Measurements from ENCODE around the gene MIER2. TPM values are rescaled to one million over a fixed set of nuclear protein-coding genes. Genes with fewer than 3 reads are reported as not detected.

The MIER2 gene
- total RNA-seq, 1 donor from 2014 or later: 43.5 TPM

DNA sequence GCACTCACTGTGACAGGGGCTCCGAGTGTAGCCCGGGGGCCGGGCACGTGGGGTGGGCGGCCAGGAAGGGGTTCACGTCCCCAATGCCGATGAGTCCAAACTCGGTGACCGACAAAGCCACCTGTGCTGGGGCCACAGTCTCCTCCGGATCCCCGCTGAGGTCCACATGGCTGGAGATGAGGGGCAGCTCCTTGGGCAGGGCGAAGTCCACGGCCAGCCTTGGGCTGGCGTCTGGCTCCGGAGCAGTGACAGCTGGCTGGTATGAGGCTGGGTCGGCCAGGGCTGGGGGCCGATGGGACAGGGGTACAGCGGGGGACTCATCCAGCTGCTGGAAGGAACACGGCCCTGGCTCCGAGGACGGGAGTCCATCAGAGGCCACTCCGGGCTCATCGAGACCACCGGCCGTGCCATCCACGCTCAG is 37.5 kb downstream of the MIER2 start:
- peaks cover 28% of the 10 kb centered on the region for H3K79me2 ChIP-seq (ENCODE audit: insufficient read depth, low read length)
- H3K9me3 ChIP-seq (ENCODE audit: insufficient read depth, low read depth, low read length): no peaks in the 10 kb centered on the region
- no peak for DNase-seq (ENCODE audit: low read depth)

DNA sequence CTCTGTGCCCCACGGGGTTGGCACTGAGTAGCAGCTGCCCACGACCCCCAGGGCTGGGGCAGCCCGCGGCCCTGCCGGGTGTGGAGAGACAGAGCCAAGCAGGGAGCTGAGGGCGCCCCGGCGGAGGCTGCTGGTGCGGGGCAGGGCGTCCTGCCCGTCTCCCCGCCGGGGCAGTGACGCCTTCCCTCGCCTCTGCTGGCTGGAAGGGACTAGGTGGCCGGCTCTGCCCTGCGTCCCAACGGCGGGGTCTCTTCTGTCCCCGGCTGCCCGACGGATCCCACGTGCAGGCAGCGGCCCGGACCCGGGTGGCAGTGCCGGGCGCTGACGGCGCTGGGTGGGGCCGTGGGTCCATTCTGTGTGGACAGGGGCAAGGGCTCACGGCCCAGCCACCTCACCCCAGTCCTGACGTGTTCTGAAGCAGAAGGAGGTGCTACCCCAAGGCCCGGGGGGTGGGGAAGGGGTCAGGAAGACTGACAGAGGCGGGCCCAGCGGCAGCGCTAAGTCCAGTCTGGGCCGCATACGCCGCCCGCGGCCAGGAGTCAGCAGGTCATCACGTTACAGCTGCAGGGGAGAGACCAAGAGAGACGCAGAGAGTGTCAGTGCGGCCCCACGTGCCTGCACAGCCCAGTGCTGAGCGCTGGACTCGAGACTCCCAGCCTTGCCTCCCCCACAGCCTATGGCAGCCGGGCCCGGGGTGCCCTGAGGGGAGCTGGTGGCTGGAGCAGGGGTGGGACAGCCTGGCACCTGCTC is 38.3 kb downstream of the MIER2 start:
- no peak overlapping the region for H3K4me2 ChIP-seq (ENCODE audit: low read length)
- H4K20me1 ChIP-seq (ENCODE audit: insufficient read depth, low read length): peaks cover 64% of the 10 kb centered on the region
- H3K36me3 Mint-ChIP-seq (ENCODE audit: low read depth, unreplicated experiment): no peaks in the 10 kb centered on the region
- H3K4me1 Mint-ChIP-seq (ENCODE audit: low read depth, unreplicated experiment): no peaks in the 10 kb centered on the region
- H3K4me1 ChIP-seq (ENCODE audit: insufficient read depth, low read length): no peaks in the 10 kb centered on the region
- no peaks in the 10 kb centered on the region for H3K27me3 ChIP-seq (ENCODE audit: insufficient read depth, low read length)
- no peak overlapping the region for H3K27ac ChIP-seq (ENCODE audit: low read depth, low read length)
- no peak overlapping the region for H3K4me3 ChIP-seq (ENCODE audit: insufficient read depth, low read depth, low read length)
- H3K27ac Mint-ChIP-seq (ENCODE audit: unreplicated experiment): no peak overlapping the region
- no peak for FAIRE-seq
- DNase-seq (ENCODE audit: low read depth): no peak
- H2AFZ ChIP-seq (ENCODE audit: low read depth, low read length): no peak overlapping the region
- no peaks in the 10 kb centered on the region for H3K9me3 ChIP-seq (ENCODE audit: insufficient read depth, low read depth, low read length)
- TF ChIP-seq, protein P1, sequence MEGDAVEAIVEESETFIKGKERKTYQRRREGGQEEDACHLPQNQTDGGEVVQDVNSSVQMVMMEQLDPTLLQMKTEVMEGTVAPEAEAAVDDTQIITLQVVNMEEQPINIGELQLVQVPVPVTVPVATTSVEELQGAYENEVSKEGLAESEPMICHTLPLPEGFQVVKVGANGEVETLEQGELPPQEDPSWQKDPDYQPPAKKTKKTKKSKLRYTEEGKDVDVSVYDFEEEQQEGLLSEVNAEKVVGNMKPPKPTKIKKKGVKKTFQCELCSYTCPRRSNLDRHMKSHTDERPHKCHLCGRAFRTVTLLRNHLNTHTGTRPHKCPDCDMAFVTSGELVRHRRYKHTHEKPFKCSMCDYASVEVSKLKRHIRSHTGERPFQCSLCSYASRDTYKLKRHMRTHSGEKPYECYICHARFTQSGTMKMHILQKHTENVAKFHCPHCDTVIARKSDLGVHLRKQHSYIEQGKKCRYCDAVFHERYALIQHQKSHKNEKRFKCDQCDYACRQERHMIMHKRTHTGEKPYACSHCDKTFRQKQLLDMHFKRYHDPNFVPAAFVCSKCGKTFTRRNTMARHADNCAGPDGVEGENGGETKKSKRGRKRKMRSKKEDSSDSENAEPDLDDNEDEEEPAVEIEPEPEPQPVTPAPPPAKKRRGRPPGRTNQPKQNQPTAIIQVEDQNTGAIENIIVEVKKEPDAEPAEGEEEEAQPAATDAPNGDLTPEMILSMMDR (IDR thresholded peaks at IDR 0.05; ENCODE audit: insufficient read depth, low read depth, low read length): no peak
- TF ChIP-seq EZH2 (IDR thresholded peaks at IDR 0.05; ENCODE audit: insufficient read depth, low read length): no peak
- H3K36me3 ChIP-seq (ENCODE audit: insufficient read depth, low read length): peaks cover 5% of the 10 kb centered on the region
- H3K9ac ChIP-seq (ENCODE audit: low read length): no peak overlapping the region
- H3K79me2 ChIP-seq (ENCODE audit: insufficient read depth, low read length): peaks cover 28% of the 10 kb centered on the region
- H3K4me3 Mint-ChIP-seq (ENCODE audit: unreplicated experiment): no peak overlapping the region
- H3K27me3 Mint-ChIP-seq (ENCODE audit: low read depth, unreplicated experiment): no peaks in the 10 kb centered on the region
- no peaks in the 10 kb centered on the region for H3K9me3 Mint-ChIP-seq (ENCODE audit: unreplicated experiment)

More for the DNA sequence above, 37.5 kb downstream of the MIER2 start:
- Histone ChIP-seq H2AFZ (ENCODE audit: low read depth, low read length) (no peak overlapping the region), H3K4me1 (ENCODE audit: insufficient read depth, low read length) (no peaks in the 10 kb centered on the region), H3K4me2 (ENCODE audit: low read length) (no peak overlapping the region), H3K27me3 (ENCODE audit: insufficient read depth, low read length) (no peaks in the 10 kb centered on the region), H3K4me3 (ENCODE audit: insufficient read depth, low read depth, low read length) (no peak overlapping the region), H3K9ac (ENCODE audit: low read length) (no peak overlapping the region), H3K36me3 (ENCODE audit: insufficient read depth, low read length) (peaks cover 5% of the 10 kb centered on the region), H3K27ac (ENCODE audit: low read depth, low read length) (no peak overlapping the region), H4K20me1 (ENCODE audit: insufficient read depth, low read length) (peaks cover 60% of the 10 kb centered on the region)
- TF ChIP-seq, protein P1 (IDR thresholded peaks at IDR 0.05; ENCODE audit: insufficient read depth, low read depth, low read length): no peak
- no peak for TF ChIP-seq EZH2 (IDR thresholded peaks at IDR 0.05; ENCODE audit: insufficient read depth, low read length)
- Mint-ChIP-seq H3K27me3 (ENCODE audit: low read depth, unreplicated experiment) (no peaks in the 10 kb centered on the region), H3K36me3 (ENCODE audit: low read depth, unreplicated experiment) (no peaks in the 10 kb centered on the region), H3K4me1 (ENCODE audit: low read depth, unreplicated experiment) (no peaks in the 10 kb centered on the region), H3K27ac (ENCODE audit: unreplicated experiment) (no peak overlapping the region), H3K4me3 (ENCODE audit: unreplicated experiment) (no peak overlapping the region), H3K9me3 (ENCODE audit: unreplicated experiment) (no peaks in the 10 kb centered on the region)
- no peak for FAIRE-seq
